Endothelial cell of hepatic sinusoid (primary cell): ENCODE data around the gene RUNX1.

Experiments
- in situ Hi-C: cut with HindIII; loops from 2 replicates; pipeline ENCODE4 v1.10.0; 2017; ENCODE audit warnings: low sequenced_read_pairs

Gene RUNX1

GRCh38 chr21:34838956-34839820 is 209.9 kb downstream of the RUNX1 start:
- in situ Hi-C loops = no loop called here

- in situ Hi-C loops = no loop called here
Measured at GRCh38 chr21:34836933-34837505, 212.1 kb downstream of the RUNX1 start.

GRCh38 chr21:34836103-34836932 is 212.8 kb downstream of the RUNX1 start:
- in situ Hi-C loops = no loop called here

- in situ Hi-C loops = no loop called here
Measured at GRCh38 chr21:34835526-34835925, 213.6 kb downstream of the RUNX1 start.

GRCh38 chr21:34834852-34835501 is 214.1 kb downstream of the RUNX1 start:
- in situ Hi-C loops = no loop called here

GRCh38 chr21:34834290-34834689 is 214.8 kb downstream of the RUNX1 start:
- in situ Hi-C loops = no loop called here

- in situ Hi-C loops = no loop called here
Measured at GRCh38 chr21:34833465-34833864, 215.6 kb downstream of the RUNX1 start.

GRCh38 chr21:34830386-34831170 is 218.5 kb downstream of the RUNX1 start:
- in situ Hi-C loops = no loop called here

- in situ Hi-C loops = no loop called here
Measured at GRCh38 chr21:34827445-34828235, 221.5 kb downstream of the RUNX1 start.

- in situ Hi-C loops = no loop called here
Measured at GRCh38 chr21:34826836-34827235, 222.3 kb downstream of the RUNX1 start.

GRCh38 chr21:34825948-34826548 is 223.1 kb downstream of the RUNX1 start:
- in situ Hi-C loops = no loop called here

- in situ Hi-C loops = no loop called here
Measured at GRCh38 chr21:34825101-34825500, 224.0 kb downstream of the RUNX1 start.

- in situ Hi-C loops = no loop called here
Measured at GRCh38 chr21:34824314-34824713, 224.8 kb downstream of the RUNX1 start.

GRCh38 chr21:34822942-34823341 is 226.2 kb downstream of the RUNX1 start:
- in situ Hi-C loops = no loop called here

GRCh38 chr21:34822168-34822567 is 226.9 kb downstream of the RUNX1 start:
- in situ Hi-C loops = no loop called here

GRCh38 chr21:34821717-34822116 is 227.4 kb downstream of the RUNX1 start:
- in situ Hi-C loops = no loop called here

GRCh38 chr21:34820051-34820450 is 229.1 kb downstream of the RUNX1 start:
- in situ Hi-C loops = no loop called here

- in situ Hi-C loops = no loop called here
Measured at GRCh38 chr21:34819357-34819999, 229.6 kb downstream of the RUNX1 start.
